COLO829 (cell line): ENCODE data around the gene SHANK3.
"Not testable (repeated sequence)": the region's sequence is repeated elsewhere in the genome, so short reads cannot be mapped to it uniquely, and the experiment has no call there.

ENCODE experiments used
- DNase-seq: peaks from one replicate; pipeline ENCODE4 v3.0.0; 2012; ENCODE audit warnings: low spot score

Gene SHANK3

GRCh38 chr22:50653256-50653655 lies 19.4 kb upstream of the SHANK3 start:
- no peak for DNase-seq

- DNase-seq: not testable (repeated sequence)
Observed at GRCh38 chr22:50654664-50655063, 18.0 kb upstream of the SHANK3 start.

GRCh38 chr22:50656122-50657070 lies 16.2 kb upstream of the SHANK3 start:
- no peak for DNase-seq

GRCh38 chr22:50657925-50658324 lies 14.7 kb upstream of the SHANK3 start:
- no peak for DNase-seq

- DNase-seq: not testable (repeated sequence)
Observed at GRCh38 chr22:50659711-50660110, 12.9 kb upstream of the SHANK3 start.

- no peak for DNase-seq
Observed at GRCh38 chr22:50660306-50660705, 12.3 kb upstream of the SHANK3 start.

GRCh38 chr22:50665212-50665611 lies 7.4 kb upstream of the SHANK3 start:
- no peak for DNase-seq

GRCh38 chr22:50665738-50666137 lies 6.9 kb upstream of the SHANK3 start:
- no peak for DNase-seq

- no peak for DNase-seq
Observed at GRCh38 chr22:50670513-50670912, 2.1 kb upstream of the SHANK3 start.

GRCh38 chr22:50670914-50671538 lies 1.6 kb upstream of the SHANK3 start:
- DNase-seq: no peak

- no peak for DNase-seq
Observed at GRCh38 chr22:50671641-50672040, 982 bp upstream of the SHANK3 start.

GRCh38 chr22:50672041-50672440 lies 582 bp upstream of the SHANK3 start:
- no peak for DNase-seq

- no peak for DNase-seq
Observed at GRCh38 chr22:50673231-50674129, 857 bp downstream of the SHANK3 start.

- no peak for DNase-seq
Observed at GRCh38 chr22:50674130-50674500, 1.5 kb downstream of the SHANK3 start.

GRCh38 chr22:50674606-50675552 lies 2.3 kb downstream of the SHANK3 start:
- no peak for DNase-seq

- no peak for DNase-seq
Observed at GRCh38 chr22:50675553-50676179, 3.0 kb downstream of the SHANK3 start.

GRCh38 chr22:50676180-50676636 lies 3.6 kb downstream of the SHANK3 start:
- no peak for DNase-seq

GRCh38 chr22:50676661-50677492 lies 4.3 kb downstream of the SHANK3 start:
- no peak for DNase-seq

- no peak for DNase-seq
Observed at GRCh38 chr22:50677493-50678217, 5.0 kb downstream of the SHANK3 start.
